K562 (cell line): ENCODE data around the gene ANKS4B. TPM values are rescaled to one million over a fixed set of nuclear protein-coding genes. Genes with fewer than 3 reads are reported as not detected.

Source experiments
- ARID1B ChIP-seq: fragments of 450-650 bp; IDR thresholded peaks from 2 replicates; pipeline ENCODE4 v1.6.1; 2016; ENCODE audit warnings: antibody characterized with exemption, mild to moderate bottlenecking, inconsistent platforms
- BRF1 ChIP-seq: IDR thresholded peaks from 3 replicates; pipeline ENCODE4 v1.6.1; 2011; ENCODE audit warnings: borderline replicate concordance, mild to moderate bottlenecking; ENCODE audit not compliant: insufficient read length; ENCODE audit errors: extremely low read depth
- CBX8 ChIP-seq: fragments of 200-600 bp; sonication (generic); IDR thresholded peaks from 2 replicates; pipeline ENCODE4 v1.6.1; 2012; ENCODE audit warnings: borderline replicate concordance, mixed run types, low read depth, mild to moderate bottlenecking, moderate library complexity, mixed read lengths, low read length, control low read depth, inconsistent platforms; ENCODE audit not compliant: poor library complexity, severe bottlenecking; ENCODE audit errors: extremely low read depth
- CXXC5 ChIP-seq: fragments of 250-450 bp; sonication (Bioruptor Pico); IDR thresholded peaks from 2 replicates; pipeline ENCODE4 v1.8.0; 2022; ENCODE audit warnings: inconsistent platforms, mild to moderate bottlenecking, moderate library complexity
- EGR1 ChIP-seq: fragments of 450-650 bp; conservative IDR thresholded peaks from 2 replicates; pipeline ENCODE4 v1.6.1; 2017; ENCODE audit warnings: mild to moderate bottlenecking
- HMGN3 ChIP-seq: IDR thresholded peaks from 2 replicates; pipeline ENCODE4 v1.6.1; 2011; ENCODE audit warnings: borderline replicate concordance, low read depth, mild to moderate bottlenecking, mixed read lengths, low read length; ENCODE audit not compliant: insufficient read length; ENCODE audit errors: extremely low read depth
- L3MBTL2 ChIP-seq: fragments of 450-650 bp; IDR thresholded peaks from 2 replicates; pipeline ENCODE4 v1.6.1; 2016; ENCODE audit warnings: mild to moderate bottlenecking, moderate library complexity
- MEF2D ChIP-seq: conservative IDR thresholded peaks from 2 replicates; pipeline ENCODE4 v1.6.1; 2016; ENCODE audit warnings: low read depth, missing genetic modification characterization, missing compliant biosample characterization
- MLLT1 ChIP-seq, 2 experiments: fragments of 450-650 bp; IDR thresholded peaks; 2 replicates each; pipeline ENCODE4 v1.6.1; 2016
- MTF1 ChIP-seq: fragments of 250-450 bp; sonication (Bioruptor Pico); IDR thresholded peaks from 2 replicates; pipeline ENCODE4 v1.9.0; 2021; ENCODE audit warnings: moderate library complexity, mild to moderate bottlenecking, inconsistent platforms, borderline replicate concordance
- PKNOX1 ChIP-seq: fragments of 450-650 bp; IDR thresholded peaks from 2 replicates; pipeline ENCODE4 v1.6.1; 2016
- POLR2AphosphoS5 ChIP-seq: IDR thresholded peaks from 2 replicates; pipeline ENCODE4 v1.6.1; 2011; ENCODE audit warnings: mild to moderate bottlenecking, low read depth, low read length, moderate library complexity; ENCODE audit not compliant: control insufficient read depth, insufficient read depth
- SMARCA4 ChIP-seq: fragments of 450-650 bp; IDR thresholded peaks from 2 replicates; pipeline ENCODE4 v1.6.1; 2016
- TOE1 ChIP-seq, 2 experiments: fragments of 450-650 bp in 1 of 2; sonication (generic) in 1 of 2; formaldehyde crosslinking in 1 of 2; IDR thresholded peaks; 2 replicates each; pipeline versions ENCODE4 v1.7.1 to v1.8.0; 2016 to 2022; ENCODE audit warnings: borderline replicate concordance in 2 of 2, mild to moderate bottlenecking in 2 of 2, antibody characterized with exemption in 1 of 2, inconsistent platforms in 1 of 2, low read depth in 1 of 2, missing genetic modification reagents in 1 of 2, moderate library complexity in 1 of 2
- TRIM28 ChIP-seq: fragments of 450-650 bp; IDR thresholded peaks from 2 replicates; pipeline ENCODE4 v1.6.1; 2017
- ZNF174 ChIP-seq: fragments of 250-450 bp; sonication (Bioruptor Pico); IDR thresholded peaks from 2 replicates; pipeline ENCODE4 v1.4.0; 2020; ENCODE audit warnings: mild to moderate bottlenecking
- ZNF695 ChIP-seq: fragments of 450-650 bp; formaldehyde crosslinking; IDR thresholded peaks from 2 replicates; pipeline ENCODE4 v1.4.0; 2020; ENCODE audit warnings: mild to moderate bottlenecking, moderate library complexity
- polyA plus RNA-seq, 8 experiments: library from polyadenylated mRNA; depleted of rRNA in 4 of 8; stranded (reverse) in 5 of 8; unstranded in 3 of 8; fragments of >200 nt; fragmentation: Nextera tagmentation in 2 of 8; fragmentation: Illumina TruSeq in 1 of 8; extraction: Ambion mirVana in 2 of 8; extraction: Trizol in 1 of 8; gene quantifications; 2 replicates each; pipeline versions ENCODE4 v1.2.1 to v1.2.3, GENCODE V29; 2011 to 2014; ENCODE audit warnings: inconsistent platforms in 1 of 8, missing spikeins in 1 of 8
- total RNA-seq, 7 experiments: library from RNA; depleted of rRNA in 6 of 7; stranded (reverse); fragments of >200 nt in 6 of 7; fragmentation: Illumina TruSeq in 2 of 7; extraction: Trizol in 2 of 7; gene quantifications; 2 replicates each; pipeline versions ENCODE4 v1.2.1 to v1.2.3, GENCODE V29; 2011 to 2021; ENCODE audit warnings: low replicate concordance in 1 of 7
- TF ChIP-seq, protein P1 (sequence below): fragments of 450-650 bp; conservative IDR thresholded peaks from 2 replicates; pipeline ENCODE4 v1.6.1; 2016; ENCODE audit warnings: missing genetic modification characterization, low read depth, mild to moderate bottlenecking, control low read depth, missing compliant biosample characterization
- TF ChIP-seq, protein P2 (sequence below), 2 experiments: fragments of 250-450 bp in 1 of 2; fragments of 450-650 bp in 1 of 2; sonication (Bioruptor Pico) in 1 of 2; IDR thresholded peaks; 2 replicates each; pipeline versions ENCODE4 v1.6.1 to v1.8.0; 2016 to 2021; ENCODE audit warnings: mild to moderate bottlenecking in 2 of 2, moderate library complexity in 2 of 2, missing compliant biosample characterization in 1 of 2, missing genetic modification characterization in 1 of 2
- TF ChIP-seq, protein P3 (sequence below), 2 experiments: fragments of 200-800 bp in 1 of 2; sonication (Bioruptor generic) in 1 of 2; sonication (generic) in 1 of 2; formaldehyde crosslinking in 1 of 2; IDR thresholded peaks in 1 of 2; conservative IDR thresholded peaks in 1 of 2; 2 replicates each; pipeline versions ENCODE4 v1.5.0 to v1.6.1; 2016 to 2020; ENCODE audit warnings: missing compliant biosample characterization in 1 of 2, missing genetic modification characterization in 1 of 2, missing genetic modification reagents in 1 of 2

The ANKS4B gene
- total and polyA plus RNA-seq, 9 of the 15 experiments (the other 6 are each of a cell fraction or from before 2014, with no cell fraction given): not detected

- TF ChIP-seq TRIM28 (no peak), TOE1 (IDR thresholded peaks at IDR 0.05; ENCODE audit: borderline replicate concordance) (0 out of 2 replicates have a peak, but pooled peaks have one; percentile 38), TOE1 (CRISPR knock-in tag; IDR thresholded peaks at IDR 0.05; ENCODE audit: borderline replicate concordance, low read depth) (no peak), MTF1 (CRISPR knock-in tag) (no peak), PKNOX1 (peak; percentile 32; the same call in 1 of the 2 replicates), L3MBTL2 (no peak), MEF2D (no peak), POLR2AphosphoS5 (no peak), MLLT1 (IDR thresholded peaks at IDR 0.05) (no peak), CXXC5 (CRISPR knock-in tag) (no peak), SMARCA4 (no peak), ZNF174 (CRISPR knock-in tag) (no peak), HMGN3 (no peak), CBX8 (no peak), BRF1 (no peak), ARID1B (no peak), EGR1 (no peak), ZNF695 (CRISPR knock-in tag) (no peak)
- TF ChIP-seq, protein P1, sequence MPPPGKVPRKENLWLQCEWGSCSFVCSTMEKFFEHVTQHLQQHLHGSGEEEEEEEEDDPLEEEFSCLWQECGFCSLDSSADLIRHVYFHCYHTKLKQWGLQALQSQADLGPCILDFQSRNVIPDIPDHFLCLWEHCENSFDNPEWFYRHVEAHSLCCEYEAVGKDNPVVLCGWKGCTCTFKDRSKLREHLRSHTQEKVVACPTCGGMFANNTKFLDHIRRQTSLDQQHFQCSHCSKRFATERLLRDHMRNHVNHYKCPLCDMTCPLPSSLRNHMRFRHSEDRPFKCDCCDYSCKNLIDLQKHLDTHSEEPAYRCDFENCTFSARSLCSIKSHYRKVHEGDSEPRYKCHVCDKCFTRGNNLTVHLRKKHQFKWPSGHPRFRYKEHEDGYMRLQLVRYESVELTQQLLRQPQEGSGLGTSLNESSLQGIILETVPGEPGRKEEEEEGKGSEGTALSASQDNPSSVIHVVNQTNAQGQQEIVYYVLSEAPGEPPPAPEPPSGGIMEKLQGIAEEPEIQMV: no peak
- TF ChIP-seq, protein P2, sequence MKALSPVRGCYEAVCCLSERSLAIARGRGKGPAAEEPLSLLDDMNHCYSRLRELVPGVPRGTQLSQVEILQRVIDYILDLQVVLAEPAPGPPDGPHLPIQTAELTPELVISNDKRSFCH (CRISPR knock-in tag; IDR thresholded peaks at IDR 0.05): no peak
- TF ChIP-seq, protein P2 (tag; IDR thresholded peaks at IDR 0.05): no peak
- TF ChIP-seq, protein P3, sequence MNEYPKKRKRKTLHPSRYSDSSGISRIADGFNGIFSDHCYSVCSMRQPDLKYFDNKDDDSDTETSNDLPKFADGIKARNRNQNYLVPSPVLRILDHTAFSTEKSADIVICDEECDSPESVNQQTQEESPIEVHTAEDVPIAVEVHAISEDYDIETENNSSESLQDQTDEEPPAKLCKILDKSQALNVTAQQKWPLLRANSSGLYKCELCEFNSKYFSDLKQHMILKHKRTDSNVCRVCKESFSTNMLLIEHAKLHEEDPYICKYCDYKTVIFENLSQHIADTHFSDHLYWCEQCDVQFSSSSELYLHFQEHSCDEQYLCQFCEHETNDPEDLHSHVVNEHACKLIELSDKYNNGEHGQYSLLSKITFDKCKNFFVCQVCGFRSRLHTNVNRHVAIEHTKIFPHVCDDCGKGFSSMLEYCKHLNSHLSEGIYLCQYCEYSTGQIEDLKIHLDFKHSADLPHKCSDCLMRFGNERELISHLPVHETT (CRISPR knock-in tag; conservative IDR thresholded peaks at IDR 0.05 in 1 of 2, IDR thresholded peaks at IDR 0.05 in 1 of 2): no peak
Measured at GRCh38 chr16:21302898-21303528, 69.5 kb downstream of the ANKS4B start (continued).
